Measurements from ENCODE around the gene DOLK. TPM values are rescaled to one million over a fixed set of nuclear protein-coding genes. Genes with fewer than 3 reads are reported as not detected.

DOLK gene
- total RNA-seq, 1 donor from 2014 or later, result 20.7 TPM

- Mint-ChIP-seq H3K4me3 (no peak overlapping the region), H3K4me1 (peaks cover 19% of the 10 kb centered on the region), H3K36me3 (ENCODE audit: low read depth) (peaks cover 19% of the 10 kb centered on the region), H3K27me3 (ENCODE audit: low read depth) (no peaks in the 10 kb centered on the region), H3K27ac (ENCODE audit: unreplicated experiment) (peak overlapping the region; percentile 27), H3K9me3 (no peaks in the 10 kb centered on the region)
- TF ChIP-seq CTCF (conservative IDR thresholded peaks at IDR 0.05), result no peak
- no peak for DNase-seq (ENCODE audit: low read depth, low spot score)
Measured at GRCh38 chr9:128909859-128910258, 37.5 kb downstream of the DOLK start.

- TF ChIP-seq CTCF (conservative IDR thresholded peaks at IDR 0.05), result no peak
- Mint-ChIP-seq H3K27me3 (ENCODE audit: low read depth) (no peaks in the 10 kb centered on the region), H3K9me3 (no peaks in the 10 kb centered on the region), H3K36me3 (ENCODE audit: low read depth) (peaks cover 19% of the 10 kb centered on the region), H3K4me3 (no peak overlapping the region), H3K4me1 (peaks cover 19% of the 10 kb centered on the region), H3K27ac (ENCODE audit: unreplicated experiment) (no peak overlapping the region)
- DNase-seq (ENCODE audit: low read depth, low spot score), result no peak
Measured at GRCh38 chr9:128908372-128908771, 39.0 kb downstream of the DOLK start.

- H3K4me3 Mint-ChIP-seq, result no peak overlapping the region
- peaks cover 4% of the 10 kb centered on the region for H3K4me1 Mint-ChIP-seq
- H3K27ac Mint-ChIP-seq (ENCODE audit: unreplicated experiment), result no peak overlapping the region
- no peak for TF ChIP-seq CTCF (conservative IDR thresholded peaks at IDR 0.05)
- H3K27me3 Mint-ChIP-seq (ENCODE audit: low read depth), result no peaks in the 10 kb centered on the region
- no peak for DNase-seq (ENCODE audit: low read depth, low spot score)
- peaks cover 19% of the 10 kb centered on the region for H3K36me3 Mint-ChIP-seq (ENCODE audit: low read depth)
- H3K9me3 Mint-ChIP-seq, result no peaks in the 10 kb centered on the region
Measured at GRCh38 chr9:128906741-128907140, 40.7 kb downstream of the DOLK start.

- DNase-seq (ENCODE audit: low read depth, low spot score), result no peak
- no peak for TF ChIP-seq CTCF (conservative IDR thresholded peaks at IDR 0.05)
- Mint-ChIP-seq H3K27ac (ENCODE audit: unreplicated experiment) (no peak overlapping the region), H3K4me3 (no peak overlapping the region), H3K4me1 (no peaks in the 10 kb centered on the region), H3K27me3 (ENCODE audit: low read depth) (no peaks in the 10 kb centered on the region), H3K9me3 (no peaks in the 10 kb centered on the region), H3K36me3 (ENCODE audit: low read depth) (peaks cover 19% of the 10 kb centered on the region)
Measured at GRCh38 chr9:128905964-128906363, 41.4 kb downstream of the DOLK start.

- H3K27ac Mint-ChIP-seq (ENCODE audit: unreplicated experiment), result no peak overlapping the region
- H3K9me3 Mint-ChIP-seq, result no peaks in the 10 kb centered on the region
- no peak for TF ChIP-seq CTCF (conservative IDR thresholded peaks at IDR 0.05)
Measured at GRCh38 chr9:128903871-128904620, 43.4 kb downstream of the DOLK start.

More at GRCh38 chr9:128903871-128904620, 43.4 kb downstream of the DOLK start:
- DNase-seq (ENCODE audit: low read depth, low spot score), result no peak
- no peaks in the 10 kb centered on the region for H3K27me3 Mint-ChIP-seq (ENCODE audit: low read depth)
- peaks cover 15% of the 10 kb centered on the region for H3K36me3 Mint-ChIP-seq (ENCODE audit: low read depth)
- H3K4me3 Mint-ChIP-seq, result no peak overlapping the region
- H3K4me1 Mint-ChIP-seq, result no peaks in the 10 kb centered on the region
